Liver (tissue), 9 donors: ENCODE data around the gene GNA14. TPM values are rescaled to one million over a fixed set of nuclear protein-coding genes. Genes with fewer than 3 reads are reported as not detected.

ENCODE experiments used
- DNase-seq: peaks from one replicate; pipeline ENCODE4 v3.0.0-alpha.2; 2017; ENCODE audit warnings: low spot score
- H3K27ac ChIP-seq, 2 donors: one replicate each; pipeline ENCODE4 v1.7.0; 2013; ENCODE audit warnings: inconsistent platforms in 2 of 2, low read length in 2 of 2, control low read depth in 1 of 2, low read depth in 1 of 2, mild to moderate bottlenecking in 1 of 2
- H3K27me3 ChIP-seq, 4 donors: one replicate each; pipeline versions ENCODE4 v1.6.1 to v1.7.0; 2013; ENCODE audit warnings: low read length in 3 of 4, inconsistent platforms in 1 of 4, mild to moderate bottlenecking in 1 of 4, moderate library complexity in 1 of 4; ENCODE audit not compliant: control insufficient read depth in 4 of 4, insufficient read depth in 4 of 4
- H3K36me3 ChIP-seq, 4 donors: one replicate each; pipeline versions ENCODE4 v1.6.1 to v1.7.0; 2013; ENCODE audit warnings: low read length in 3 of 4, mild to moderate bottlenecking in 3 of 4, low read depth in 1 of 4, moderate library complexity in 1 of 4; ENCODE audit not compliant: control insufficient read depth in 4 of 4, insufficient read depth in 3 of 4
- H3K4me1 ChIP-seq, 4 donors: one replicate each; pipeline versions ENCODE4 v1.6.1 to v1.7.0; 2013; ENCODE audit warnings: low read length in 3 of 4, mild to moderate bottlenecking in 3 of 4, moderate library complexity in 1 of 4; ENCODE audit not compliant: control insufficient read depth in 4 of 4, insufficient read depth in 4 of 4
- H3K4me3 ChIP-seq, 3 donors: one replicate each; pipeline versions ENCODE4 v1.6.1 to v1.7.0; 2013; ENCODE audit warnings: low read length in 3 of 3, control low read depth in 1 of 3, low read depth in 1 of 3, mild to moderate bottlenecking in 1 of 3
- H3K9ac ChIP-seq, 2 donors: one replicate each; pipeline ENCODE4 v1.7.0; 2013; ENCODE audit warnings: low read length in 2 of 2, mild to moderate bottlenecking in 2 of 2, moderate library complexity in 2 of 2, control low read depth in 1 of 2, low read depth in 1 of 2
- H3K9me3 ChIP-seq, 4 donors: one replicate each; pipeline versions ENCODE4 v1.6.1 to v1.7.0; 2013; ENCODE audit warnings: low read length in 3 of 4; ENCODE audit not compliant: control insufficient read depth in 4 of 4
- ATF3 ChIP-seq: IDR thresholded peaks from 2 replicates; pipeline ENCODE4 v1.6.1; 2016; ENCODE audit warnings: antibody characterized with exemption
- CTCF ChIP-seq: fragments of 150-350 bp; IDR thresholded peaks from 2 replicates; pipeline ENCODE4 v1.5.1; 2017; ENCODE audit warnings: improper control_type of control experiment, low read depth, low read length; ENCODE audit not compliant: missing input control
- EGR1 ChIP-seq, 2 donors: IDR thresholded peaks; 2 replicates each; pipeline ENCODE4 v1.6.1; 2016 to 2018; ENCODE audit warnings: antibody characterized with exemption in 2 of 2, low read depth in 2 of 2
- FOXA1 ChIP-seq: IDR thresholded peaks from 2 replicates; pipeline ENCODE4 v1.6.1; 2016; ENCODE audit warnings: antibody characterized with exemption
- FOXA2 ChIP-seq: IDR thresholded peaks from 2 replicates; pipeline ENCODE4 v1.6.1; 2016; ENCODE audit warnings: antibody characterized with exemption
- GABPA ChIP-seq, 2 donors: IDR thresholded peaks in 1 of 2; conservative IDR thresholded peaks in 1 of 2; 2 replicates each; pipeline ENCODE4 v1.6.1; 2016; ENCODE audit warnings: antibody characterized with exemption in 2 of 2, mild to moderate bottlenecking in 1 of 2, moderate library complexity in 1 of 2
- HNF4G ChIP-seq: IDR thresholded peaks from 2 replicates; pipeline ENCODE4 v1.6.1; 2016; ENCODE audit warnings: antibody characterized with exemption
- JUND ChIP-seq, 2 donors: IDR thresholded peaks; 2 replicates each; pipeline ENCODE4 v1.6.1; 2016; ENCODE audit warnings: antibody characterized with exemption in 2 of 2
- MAX ChIP-seq: IDR thresholded peaks from 2 replicates; pipeline ENCODE4 v1.6.1; 2016; ENCODE audit warnings: antibody characterized with exemption
- RXRA ChIP-seq, 2 donors: IDR thresholded peaks; 2 replicates each; pipeline ENCODE4 v1.6.1; 2017 to 2018; ENCODE audit warnings: antibody characterized with exemption in 2 of 2, mild to moderate bottlenecking in 1 of 2
- SP1 ChIP-seq: IDR thresholded peaks from 2 replicates; pipeline ENCODE4 v1.6.1; 2018; ENCODE audit warnings: antibody characterized with exemption, mild to moderate bottlenecking
- TAF1 ChIP-seq: conservative IDR thresholded peaks from 2 replicates; pipeline ENCODE4 v1.6.1; 2016; ENCODE audit warnings: antibody characterized with exemption, mild to moderate bottlenecking
- YY1 ChIP-seq: IDR thresholded peaks from 2 replicates; pipeline ENCODE4 v1.6.1; 2016; ENCODE audit warnings: antibody characterized with exemption, mild to moderate bottlenecking
- ZBTB33 ChIP-seq: IDR thresholded peaks from 2 replicates; pipeline ENCODE4 v1.6.1; 2016; ENCODE audit warnings: antibody characterized with exemption
- WGBS: extraction: QIAGEN DNeasy Blood & Tissue Kit; methylation state at CpG from one replicate; pipeline ENCODE4 v1.1.7; 2013; 5-methylcytosine and 5-hydroxymethylcytosine counted together
- polyA plus RNA-seq, 2 donors: library from polyadenylated mRNA; stranded (reverse) in 1 of 2; unstranded in 1 of 2; fragments of 200-250 nt in 1 of 2; fragments of >200 nt in 1 of 2; fragmentation: Nextera tagmentation in 1 of 2; extraction: Ambion mirVana in 1 of 2; gene quantifications; one replicate each; pipeline versions ENCODE4 v1.2.1 to v1.2.3, GENCODE V29; 2013 to 2015
- total RNA-seq, 2 donors: library from RNA; depleted of rRNA; stranded (reverse); fragments of >200 nt; gene quantifications; one replicate each; pipeline ENCODE4 v1.2.3, GENCODE V29; 2014
- donor health status: healthy.
- donor health status: healthy.
- donor health status: healthy.
- donor health status: healthy.
- donor health status: healthy.

Gene GNA14
- total and polyA plus RNA-seq, 4 donors, result 1.1 to 5.4 (median 2.9) TPM

GRCh38 chr9:77547106-77547730 lies 100.9 kb downstream of the GNA14 start:
- WGBS, result 75% methylated on average over 5 of the region's 5 CpGs
- H3K27me3 ChIP-seq, result no peaks in the 10 kb centered on the region
- TF ChIP-seq SP1 (no peak), ZBTB33 (no peak), GABPA (IDR thresholded peaks at IDR 0.05 in 1 of 2, conservative IDR thresholded peaks at IDR 0.05 in 1 of 2) (no peak), ATF3 (no peak), YY1 (no peak)
- no peak overlapping the region for H3K9ac ChIP-seq
- H3K27ac ChIP-seq, result no peak overlapping the region
- no peak overlapping the region for H3K4me3 ChIP-seq
- H3K9me3 ChIP-seq, result peaks cover 0 to 4% (median 2%) of the 10 kb centered on the region in 4 donors
- H3K36me3 ChIP-seq, result no peaks in the 10 kb centered on the region
- DNase-seq, result no peak
- H3K4me1 ChIP-seq, result no peaks in the 10 kb centered on the region

- H3K9me3 ChIP-seq, result peaks cover 0 to 6% (median 3%) of the 10 kb centered on the region in 4 donors
- no peak overlapping the region for H3K9ac ChIP-seq
- 66% methylated on average over 5 of the region's 5 CpGs for WGBS
- no peaks in the 10 kb centered on the region for H3K27me3 ChIP-seq
- no peak overlapping the region for H3K27ac ChIP-seq
- no peak for TF ChIP-seq YY1
- TF ChIP-seq FOXA1, result no peak
- TF ChIP-seq SP1, result no peak
- H3K36me3 ChIP-seq, result no peaks in the 10 kb centered on the region
- H3K4me1 ChIP-seq, result no peaks in the 10 kb centered on the region
- H3K4me3 ChIP-seq, result no peak overlapping the region
- DNase-seq, result no peak
Measured at GRCh38 chr9:77546376-77546950, 101.7 kb downstream of the GNA14 start.

DNA sequence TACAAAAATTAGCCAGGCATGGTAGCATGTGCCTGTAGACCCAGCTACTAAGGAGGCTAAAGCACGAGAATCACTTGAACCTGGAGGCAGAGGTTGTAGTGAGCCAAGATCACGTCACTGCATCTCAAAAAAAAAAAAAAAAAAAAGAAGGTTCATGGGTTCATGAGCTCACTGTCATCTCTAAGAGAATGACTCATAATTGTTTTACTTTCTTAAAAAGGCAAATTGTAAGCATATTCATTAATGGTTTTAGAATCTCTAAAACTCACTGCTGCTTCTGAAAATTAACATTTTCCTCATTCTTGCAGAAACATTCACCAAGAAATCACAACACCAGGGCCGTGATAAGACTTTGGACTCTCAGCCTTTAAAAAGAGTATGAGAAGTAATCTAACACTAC lies 103.6 kb downstream of the GNA14 start:
- no peak for DNase-seq
- peak in 1 of 2 donors; percentile 16 for TF ChIP-seq RXRA (IDR thresholded peaks at IDR 0.05)
- TF ChIP-seq YY1, result no peak
- Histone ChIP-seq H3K9ac (no peak overlapping the region), H3K4me3 (no peak overlapping the region), H3K27ac (no peak overlapping the region), H3K27me3 (no peaks in the 10 kb centered on the region), H3K9me3 (peaks cover 0 to 11% (median 6%) of the 10 kb centered on the region in 4 donors), H3K4me1 (no peaks in the 10 kb centered on the region), H3K36me3 (no peaks in the 10 kb centered on the region)
- WGBS, result 63% methylated on average over 3 of the region's 3 CpGs

DNA sequence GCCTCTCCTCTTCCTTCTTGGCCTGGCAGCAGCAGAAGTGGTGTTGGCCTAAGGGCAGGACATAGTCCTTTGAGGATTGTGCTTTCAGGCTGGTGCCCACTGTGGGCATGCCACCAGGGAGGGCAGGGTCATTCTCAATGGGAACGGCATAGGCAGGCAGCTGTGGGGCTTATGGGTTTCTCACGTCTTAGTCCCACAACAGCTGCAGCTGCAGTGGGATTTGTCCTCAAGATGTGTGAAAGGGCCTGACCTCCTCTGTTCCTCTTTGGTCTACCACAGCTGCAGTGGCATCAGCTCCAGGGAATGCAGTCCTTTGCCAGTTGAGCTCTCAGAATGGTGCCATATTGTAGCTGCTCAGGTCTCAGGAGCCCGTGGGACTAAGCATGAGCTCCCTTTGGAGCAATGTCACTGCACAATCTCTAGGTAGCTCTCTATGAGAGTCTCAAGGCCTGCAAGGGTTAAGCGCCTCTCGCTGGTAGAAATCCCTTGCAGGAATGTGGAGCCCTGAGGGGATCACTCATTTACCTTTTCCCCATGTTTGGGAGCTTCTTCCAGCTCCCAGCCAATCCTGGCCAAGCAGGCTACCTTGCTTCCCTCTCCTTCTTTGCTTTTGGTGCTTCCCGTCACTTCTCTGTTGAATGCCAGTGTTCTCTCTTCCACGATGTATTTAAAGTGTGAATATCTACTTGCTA lies 104.8 kb downstream of the GNA14 start:
- no peaks in the 10 kb centered on the region for H3K27me3 ChIP-seq
- TF ChIP-seq FOXA1 (no peak), HNF4G (no peak), FOXA2 (no peak), CTCF (no peak), MAX (no peak), YY1 (no peak), TAF1 (no peak), JUND (IDR thresholded peaks at IDR 0.05) (no peak), EGR1 (IDR thresholded peaks at IDR 0.05; ENCODE audit: low read depth in 2 of 2) (no peak), ZBTB33 (no peak)
- H3K36me3 ChIP-seq, result no peaks in the 10 kb centered on the region
- peaks cover 0 to 11% (median 6%) of the 10 kb centered on the region in 4 donors for H3K9me3 ChIP-seq
- no peaks in the 10 kb centered on the region for H3K4me1 ChIP-seq
- H3K4me3 ChIP-seq, result no peak overlapping the region
- WGBS, result 89% methylated on average over 7 of the region's 7 CpGs
- DNase-seq, result no peak
- H3K27ac ChIP-seq, result no peak overlapping the region
- no peak overlapping the region for H3K9ac ChIP-seq
